Cardiac muscle cell (in vitro differentiated cells and primary cell): ENCODE measurements around the gene TBC1D3. TPM values are rescaled to one million over a fixed set of nuclear protein-coding genes. Genes with fewer than 3 reads are reported as not detected.
"Not testable (repeated sequence)": the region's sequence is repeated elsewhere in the genome, so short reads cannot be mapped to it uniquely, and the experiment has no call there.

Experiments
- DNase-seq, 2 donors: peaks; one replicate each; pipeline versions ENCODE4 v3.0.0 to v3.0.0-alpha.2; 2010 to 2017; ENCODE audit warnings: low read depth in 1 of 2, low spot score in 1 of 2
- H3K27ac ChIP-seq: fragments of 200-600 bp; sonication (generic); 2 replicates; pipeline ENCODE4 v1.5.1; 2016
- H3K27me3 ChIP-seq: fragments of 200-600 bp; sonication (generic); 2 replicates; pipeline ENCODE4 v1.6.0; 2016; ENCODE audit warnings: control low read depth
- H3K36me3 ChIP-seq: fragments of 200-600 bp; sonication (generic); 2 replicates; pipeline ENCODE4 v1.5.1; 2016; ENCODE audit warnings: control low read depth
- H3K4me1 ChIP-seq: fragments of 200-600 bp; sonication (generic); 2 replicates; pipeline ENCODE4 v1.8.1; 2017; ENCODE audit warnings: low read depth, mild to moderate bottlenecking, mixed run types
- H3K4me3 ChIP-seq: fragments of 200-600 bp; sonication (generic); 2 replicates; pipeline ENCODE4 v1.5.1; 2016; ENCODE audit warnings: mild to moderate bottlenecking
- H3K9me3 ChIP-seq: fragments of 200-600 bp; sonication (generic); 2 replicates; pipeline ENCODE4 v1.5.1; 2017; ENCODE audit warnings: low read depth, mild to moderate bottlenecking, control low read depth
- polyA plus RNA-seq: library from polyadenylated mRNA; unstranded; fragments of >200 nt; fragmentation: Nextera tagmentation; extraction: Ambion mirVana; gene quantifications from 2 replicates; pipeline ENCODE4 v1.2.1, GENCODE V29; 2016
- total RNA-seq: library from RNA; depleted of rRNA; stranded (reverse); fragments of >200 nt; gene quantifications from 2 replicates; pipeline ENCODE4 v1.2.3, GENCODE V29; 2016

The TBC1D3 gene
- total RNA-seq = not detected in 2 replicates
- not detected in 2 replicates for polyA plus RNA-seq

DNA sequence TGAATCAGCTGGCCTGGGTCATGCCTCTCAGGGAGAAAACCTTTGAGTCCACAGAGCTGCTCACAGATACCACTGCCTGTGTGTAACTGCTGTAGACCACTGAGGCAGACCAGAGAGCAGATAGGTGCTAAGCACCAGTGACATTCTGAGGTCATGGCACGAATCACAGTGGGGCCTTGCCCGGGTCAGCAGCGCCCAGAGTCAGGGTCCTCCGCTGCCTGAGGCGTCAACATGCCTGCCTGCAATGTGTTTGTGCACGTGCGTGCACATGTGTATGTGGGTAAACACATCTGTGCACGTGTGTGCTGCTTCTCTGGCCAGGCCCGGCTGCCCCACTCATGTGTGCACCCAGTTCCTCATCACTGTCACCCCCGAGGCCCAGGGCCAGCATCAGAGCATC, at the start of gene TBC1D3:
Gene TBC1D3 (minus strand): TSS at position 101 of the 400 bp plus-strand sequence. CDS start 1,526 bp downstream, outside the sequence.
- not testable (repeated sequence) for DNase-seq, H3K36me3 ChIP-seq, H3K27ac ChIP-seq, H3K4me1 ChIP-seq, H3K27me3 ChIP-seq, H3K9me3 ChIP-seq, H3K4me3 ChIP-seq

DNA sequence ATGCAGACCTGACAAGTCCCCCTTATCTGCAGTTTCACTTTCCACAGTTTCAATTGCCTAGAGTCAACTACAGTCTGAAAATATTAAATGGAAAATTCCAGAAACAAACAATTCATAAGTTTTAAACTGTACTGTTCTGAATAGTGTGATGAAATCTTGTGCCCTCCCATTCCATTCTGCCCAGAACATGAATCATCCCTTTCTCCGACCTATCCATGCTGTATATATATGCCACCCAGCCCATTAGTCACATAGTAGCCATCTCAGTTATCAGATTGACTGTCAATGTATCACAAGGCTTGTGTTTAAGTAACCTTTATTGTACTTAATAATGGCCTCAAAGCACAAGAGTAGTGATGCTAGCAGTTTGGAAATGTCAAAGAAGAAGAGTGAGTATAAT, 40.4 kb upstream of the TBC1D3 start:
- not testable (repeated sequence) for H3K4me3 ChIP-seq, H3K27me3 ChIP-seq, H3K4me1 ChIP-seq, DNase-seq, H3K27ac ChIP-seq, H3K36me3 ChIP-seq, H3K9me3 ChIP-seq

- not testable (repeated sequence) for H3K4me1 ChIP-seq
Observed at GRCh38 chr17:38225844-38226495, 33.6 kb upstream of the TBC1D3 start.

GRCh38 chr17:38220867-38221266, 28.5 kb upstream of the TBC1D3 start:
- H3K4me1 ChIP-seq, H3K9me3 ChIP-seq, DNase-seq, H3K27ac ChIP-seq, H3K27me3 ChIP-seq, H3K4me3 ChIP-seq, H3K36me3 ChIP-seq: not testable (repeated sequence)

More at GRCh38 chr17:38225844-38226495, 33.6 kb upstream of the TBC1D3 start:
- not testable (repeated sequence) for H3K27ac ChIP-seq, H3K27me3 ChIP-seq, H3K9me3 ChIP-seq, DNase-seq, H3K4me3 ChIP-seq, H3K36me3 ChIP-seq

GRCh38 chr17:38200271-38200670, 7.9 kb upstream of the TBC1D3 start:
- not testable (repeated sequence) for H3K27me3 ChIP-seq, DNase-seq, H3K4me3 ChIP-seq, H3K27ac ChIP-seq, H3K9me3 ChIP-seq, H3K36me3 ChIP-seq, H3K4me1 ChIP-seq

DNA sequence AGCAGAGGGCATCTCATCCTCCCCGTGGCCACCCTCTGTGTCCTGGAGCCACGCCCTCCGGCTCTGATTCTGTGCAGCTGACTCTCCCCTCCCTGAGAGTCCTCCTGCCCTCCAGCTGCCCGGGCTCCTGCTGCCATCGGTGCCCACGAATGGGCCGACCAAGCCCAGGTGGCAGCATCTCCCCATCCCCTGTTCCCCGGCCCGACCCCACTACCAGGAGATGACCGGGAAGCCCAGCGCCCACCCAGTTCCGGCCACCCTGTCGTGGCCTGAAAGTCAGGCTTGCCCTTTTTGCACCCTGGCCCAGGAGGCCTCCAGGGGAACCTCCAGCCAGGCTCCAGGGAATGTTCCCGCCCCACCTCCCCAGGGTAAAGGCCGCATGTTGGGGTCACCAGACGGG, 57.5 kb downstream of the TBC1D3 start:
- H3K4me3 ChIP-seq, H3K36me3 ChIP-seq, H3K27me3 ChIP-seq, H3K9me3 ChIP-seq, H3K27ac ChIP-seq, DNase-seq, H3K4me1 ChIP-seq: not testable (repeated sequence)

Other genes with a start within 250 kb of the TBC1D3 start
- gene TBC1D3L, start 203.5 kb downstream of the TBC1D3 start, total RNA-seq = 4.1 and 14.9 TPM in 2 replicates
- gene TBC1D3L, start 203.5 kb downstream of the TBC1D3 start, polyA plus RNA-seq = 9.4 and 9.6 TPM in 2 replicates
- gene TBC1D3D, start 188.6 kb downstream of the TBC1D3 start, total RNA-seq = 3.0 and 3.8 TPM in 2 replicates
- gene TBC1D3D, start 188.6 kb downstream of the TBC1D3 start, polyA plus RNA-seq = 0.56 and 2.5 TPM in 2 replicates
- gene TBC1D3C, start 123.9 kb downstream of the TBC1D3 start, total RNA-seq = 4.0 TPM in 1 of 2 replicates, not detected in the other
- gene TBC1D3C, start 123.9 kb downstream of the TBC1D3 start, polyA plus RNA-seq = 3.2 and 5.4 TPM in 2 replicates
- 1.6 and 4.9 TPM in 2 replicates for gene TBC1D3E, start 64.6 kb downstream of the TBC1D3 start, total RNA-seq
- 4.6 and 6.1 TPM in 2 replicates for gene TBC1D3E, start 64.6 kb downstream of the TBC1D3 start, polyA plus RNA-seq
- 42.0 and 46.7 TPM in 2 replicates for gene MRPL45, start 104.6 kb upstream of the TBC1D3 start, total RNA-seq
- gene MRPL45, start 104.6 kb upstream of the TBC1D3 start, polyA plus RNA-seq = 43.5 and 49.0 TPM in 2 replicates
- 0.07 and 0.51 TPM in 2 replicates for gene GPR179, start 151.4 kb upstream of the TBC1D3 start, total RNA-seq
- 0.12 TPM in 1 of 2 replicates, not detected in the other for gene GPR179, start 151.4 kb upstream of the TBC1D3 start, polyA plus RNA-seq
- 12.5 and 18.7 TPM in 2 replicates for gene SOCS7, start 159.3 kb upstream of the TBC1D3 start, total RNA-seq
- 2.8 and 4.2 TPM in 2 replicates for gene SOCS7, start 159.3 kb upstream of the TBC1D3 start, polyA plus RNA-seq
- 9.0 and 13.2 TPM in 2 replicates for gene ARHGAP23, start 235.9 kb upstream of the TBC1D3 start, total RNA-seq
- 6.8 and 7.6 TPM in 2 replicates for gene ARHGAP23, start 235.9 kb upstream of the TBC1D3 start, polyA plus RNA-seq